ENCODE measurements around the gene PPP4R4.

- TF ChIP-seq, protein P1, sequence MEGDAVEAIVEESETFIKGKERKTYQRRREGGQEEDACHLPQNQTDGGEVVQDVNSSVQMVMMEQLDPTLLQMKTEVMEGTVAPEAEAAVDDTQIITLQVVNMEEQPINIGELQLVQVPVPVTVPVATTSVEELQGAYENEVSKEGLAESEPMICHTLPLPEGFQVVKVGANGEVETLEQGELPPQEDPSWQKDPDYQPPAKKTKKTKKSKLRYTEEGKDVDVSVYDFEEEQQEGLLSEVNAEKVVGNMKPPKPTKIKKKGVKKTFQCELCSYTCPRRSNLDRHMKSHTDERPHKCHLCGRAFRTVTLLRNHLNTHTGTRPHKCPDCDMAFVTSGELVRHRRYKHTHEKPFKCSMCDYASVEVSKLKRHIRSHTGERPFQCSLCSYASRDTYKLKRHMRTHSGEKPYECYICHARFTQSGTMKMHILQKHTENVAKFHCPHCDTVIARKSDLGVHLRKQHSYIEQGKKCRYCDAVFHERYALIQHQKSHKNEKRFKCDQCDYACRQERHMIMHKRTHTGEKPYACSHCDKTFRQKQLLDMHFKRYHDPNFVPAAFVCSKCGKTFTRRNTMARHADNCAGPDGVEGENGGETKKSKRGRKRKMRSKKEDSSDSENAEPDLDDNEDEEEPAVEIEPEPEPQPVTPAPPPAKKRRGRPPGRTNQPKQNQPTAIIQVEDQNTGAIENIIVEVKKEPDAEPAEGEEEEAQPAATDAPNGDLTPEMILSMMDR (IDR thresholded peaks at IDR 0.05), result no peak
- TF ChIP-seq POLR2A (IDR thresholded peaks at IDR 0.05), result no peak
- TF ChIP-seq EP300 (IDR thresholded peaks at IDR 0.05), result no peak
Measured at GRCh38 chr14:94267352-94267751, 93.2 kb downstream of the PPP4R4 start.
